HG03378 (cell line): ENCODE results near the gene MAN1C1.
"Not testable (repeated sequence)": the region's sequence is repeated elsewhere in the genome, so short reads cannot be mapped to it uniquely, and the experiment has no call there.

Experiments used
- ATAC-seq: cut with Tn5 transposase; IDR thresholded peaks from one replicate; pipeline ENCODE4 v1.9.1; 2021; ENCODE audit warnings: mild to moderate bottlenecking, moderate library complexity; ENCODE audit not compliant: unreplicated experiment

Gene MAN1C1

GRCh38 chr1:25653558-25653957, 37.0 kb downstream of the MAN1C1 start:
- ATAC-seq: no peak

- ATAC-seq: no peak
These were observed 37.6 kb downstream of the MAN1C1 start for GRCh38 chr1:25654109-25654660.

DNA sequence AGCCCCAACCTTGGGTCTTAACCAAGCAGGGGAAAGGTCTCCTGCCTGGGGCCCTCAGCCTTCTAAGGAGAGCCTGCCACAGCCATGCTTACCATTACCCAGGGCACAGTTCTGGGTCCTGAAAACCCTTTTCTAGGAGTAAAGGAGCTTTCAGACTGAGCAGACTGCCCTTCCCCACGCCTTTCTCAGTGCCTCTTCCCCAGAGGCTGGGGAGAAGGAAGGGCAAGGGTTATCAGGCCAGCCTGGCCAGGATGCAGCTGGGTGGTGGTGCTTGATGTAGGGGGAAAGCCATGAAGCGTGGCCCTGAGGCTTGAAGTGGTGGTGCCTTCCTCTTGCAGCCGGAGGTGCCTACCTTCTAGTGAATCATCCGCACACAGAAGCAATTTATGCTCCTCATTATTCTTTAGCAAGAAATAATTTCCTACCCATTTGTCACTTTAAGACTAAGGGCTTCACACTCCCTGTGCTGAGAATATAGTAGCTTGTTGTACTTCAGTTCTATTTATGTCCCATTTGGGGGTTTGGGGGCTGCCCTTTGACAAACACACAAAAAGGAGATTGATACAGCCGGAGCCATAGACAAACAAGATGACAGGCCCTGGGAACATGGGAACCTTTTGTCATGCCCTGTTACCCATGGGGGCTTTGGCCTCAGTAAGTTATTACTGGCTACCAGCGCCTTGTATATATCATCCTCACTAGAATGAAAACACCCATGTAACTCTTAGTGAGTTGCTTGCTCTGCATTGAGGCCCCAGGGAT, 40.7 kb downstream of the MAN1C1 start:
- ATAC-seq: no peak

GRCh38 chr1:25657883-25658760, 41.5 kb downstream of the MAN1C1 start:
- no peak for ATAC-seq

GRCh38 chr1:25658791-25659431, 42.3 kb downstream of the MAN1C1 start:
- ATAC-seq: no peak

DNA sequence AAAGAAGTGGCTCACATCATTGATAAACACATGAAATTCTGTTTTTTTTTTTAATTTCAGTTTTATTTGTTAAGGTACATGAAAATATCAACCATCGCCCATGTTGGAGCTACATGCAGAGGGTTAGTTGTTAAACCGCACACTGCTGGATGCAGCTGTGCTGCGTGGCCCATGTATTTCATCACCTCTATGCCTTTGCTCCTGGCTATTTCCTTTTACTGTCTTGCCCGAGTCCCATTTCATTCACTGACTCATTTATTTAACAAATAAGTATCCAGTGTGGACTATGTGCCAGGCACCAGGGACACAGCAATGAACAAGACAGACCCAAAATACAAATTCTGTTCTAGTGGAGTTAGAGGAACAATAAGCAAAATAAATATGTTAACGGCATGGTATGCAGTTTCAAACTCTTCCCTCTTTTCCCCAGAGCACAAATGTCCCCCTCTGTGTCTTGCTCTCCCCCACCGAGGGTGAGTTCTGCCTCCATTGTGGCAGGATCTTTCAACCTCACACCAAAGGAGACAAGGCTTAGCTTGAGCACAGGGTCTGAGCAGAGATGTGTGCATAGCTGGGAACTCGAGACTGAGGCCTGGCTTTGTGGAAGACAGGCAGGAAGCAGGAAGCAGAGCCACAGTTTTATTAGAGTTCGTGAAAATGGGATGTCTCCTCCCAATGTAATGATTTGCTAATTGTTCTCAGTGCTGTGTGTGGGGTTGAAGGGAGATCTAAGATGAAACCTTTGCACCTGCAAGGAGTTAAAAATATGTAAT, 44.6 kb downstream of the MAN1C1 start:
- ATAC-seq: no peak

GRCh38 chr1:25662061-25662460, 45.5 kb downstream of the MAN1C1 start:
- ATAC-seq: no peak

DNA sequence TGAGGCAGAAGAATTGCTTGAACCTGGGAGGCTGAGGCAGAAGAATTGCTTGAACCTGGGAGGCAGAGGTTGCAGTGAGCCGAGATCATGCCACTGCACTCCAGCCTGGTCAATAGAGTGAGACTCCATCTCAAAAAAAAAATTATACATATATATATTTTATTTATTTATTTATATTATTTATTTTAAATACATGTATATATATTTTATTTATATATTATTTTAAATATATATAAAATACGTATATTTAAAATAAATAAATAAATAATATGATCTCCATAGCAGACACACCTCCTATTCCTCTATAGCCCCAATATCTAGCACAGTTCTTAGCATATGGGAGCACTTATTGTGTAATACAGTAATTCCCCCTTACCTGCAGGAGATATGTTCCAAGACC, 46.4 kb downstream of the MAN1C1 start:
- ATAC-seq: not testable (repeated sequence)

DNA sequence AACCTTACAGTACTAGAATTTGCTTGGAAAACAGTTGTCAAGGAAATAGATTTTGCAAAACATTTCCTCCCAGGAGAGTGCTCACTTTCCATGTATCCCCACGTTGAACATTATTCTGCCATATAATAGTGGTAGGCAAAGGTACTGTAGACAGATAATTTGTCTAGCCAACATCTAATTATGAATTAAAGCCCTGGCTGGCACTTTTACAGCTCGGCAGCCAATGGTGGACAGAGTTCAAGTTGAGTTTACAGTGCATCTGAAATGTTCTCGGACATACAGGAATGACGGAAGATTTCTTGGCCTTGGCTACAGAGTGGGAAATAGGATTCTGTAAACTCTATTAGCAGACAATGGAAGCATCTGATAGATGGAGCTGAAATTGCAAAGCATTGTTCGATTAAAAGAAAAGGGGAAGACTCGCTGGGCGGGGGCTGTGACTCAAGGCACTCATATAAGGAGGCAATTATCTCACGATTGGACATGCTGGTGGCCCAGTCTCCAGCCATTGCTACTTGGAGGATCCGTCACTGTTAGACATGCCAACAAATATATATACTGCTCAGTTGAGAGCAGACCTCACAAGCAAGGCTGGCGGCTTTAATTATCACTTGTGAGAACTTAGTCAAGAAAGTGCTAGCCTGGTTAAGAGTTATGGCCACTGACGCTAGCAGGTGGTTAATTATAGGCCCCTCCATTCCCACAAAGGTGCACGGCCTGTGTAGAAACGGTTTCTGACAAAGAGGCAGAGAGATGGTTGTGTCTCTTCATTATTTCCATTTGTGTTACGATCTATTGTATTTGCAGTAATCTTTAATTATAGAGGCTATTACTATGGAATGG, 48.0 kb downstream of the MAN1C1 start:
- ATAC-seq: no peak

DNA sequence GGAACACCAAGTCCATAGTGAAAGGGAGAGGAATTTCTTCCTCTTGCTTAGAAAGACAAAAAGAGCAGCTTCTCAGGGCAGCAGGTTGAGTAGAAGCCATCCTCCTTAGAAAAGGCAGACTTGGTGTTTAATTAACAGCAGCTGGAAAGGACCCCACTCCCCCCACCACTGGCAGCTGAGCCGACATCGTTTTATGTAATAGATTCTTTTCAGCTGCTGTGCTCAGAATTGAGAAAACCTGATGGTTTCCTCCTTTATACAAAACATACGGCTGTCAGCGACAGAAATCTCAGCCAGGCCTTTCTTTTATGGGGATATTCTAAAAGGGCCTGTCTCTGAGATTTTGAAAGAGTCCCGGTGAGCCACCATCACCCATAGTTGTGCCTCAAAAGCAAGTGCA, 49.9 kb downstream of the MAN1C1 start:
- ATAC-seq: no peak

DNA sequence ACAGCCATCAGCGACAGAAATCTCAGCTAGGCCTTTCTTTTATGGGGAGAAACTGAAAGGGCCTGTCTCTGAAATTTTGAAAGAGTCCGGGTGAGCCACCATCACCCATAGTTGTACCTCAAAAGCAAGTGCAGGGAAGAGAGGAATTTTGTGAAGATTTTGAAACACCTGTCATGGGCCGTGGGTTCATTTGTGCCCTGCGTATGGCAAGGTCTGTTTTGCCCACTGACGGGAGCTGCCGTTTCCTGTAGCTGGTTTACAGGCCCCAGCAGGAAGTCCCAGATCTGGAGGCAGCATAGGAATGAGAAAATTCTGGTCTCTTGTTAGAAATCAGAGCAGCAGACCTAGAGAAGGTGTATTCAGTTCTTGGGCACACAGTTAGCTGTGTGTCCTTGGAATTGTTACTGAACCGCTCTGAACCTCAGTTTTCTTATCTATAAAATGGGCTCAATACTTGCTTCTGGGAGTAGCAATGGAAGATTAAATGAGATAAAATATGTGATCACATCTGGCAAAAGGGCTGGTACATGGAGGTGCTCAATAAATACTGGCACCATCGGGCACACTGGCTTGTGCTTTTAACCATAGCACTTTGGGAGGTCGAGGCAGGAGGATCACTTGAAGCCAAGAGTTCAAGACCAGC, 52.5 kb downstream of the MAN1C1 start:
- no peak for ATAC-seq

GRCh38 chr1:25669781-25670567, 53.4 kb downstream of the MAN1C1 start:
- no peak for ATAC-seq

GRCh38 chr1:25671929-25672328, 55.3 kb downstream of the MAN1C1 start:
- ATAC-seq: no peak

GRCh38 chr1:25672763-25673409, 56.3 kb downstream of the MAN1C1 start:
- no peak for ATAC-seq

DNA sequence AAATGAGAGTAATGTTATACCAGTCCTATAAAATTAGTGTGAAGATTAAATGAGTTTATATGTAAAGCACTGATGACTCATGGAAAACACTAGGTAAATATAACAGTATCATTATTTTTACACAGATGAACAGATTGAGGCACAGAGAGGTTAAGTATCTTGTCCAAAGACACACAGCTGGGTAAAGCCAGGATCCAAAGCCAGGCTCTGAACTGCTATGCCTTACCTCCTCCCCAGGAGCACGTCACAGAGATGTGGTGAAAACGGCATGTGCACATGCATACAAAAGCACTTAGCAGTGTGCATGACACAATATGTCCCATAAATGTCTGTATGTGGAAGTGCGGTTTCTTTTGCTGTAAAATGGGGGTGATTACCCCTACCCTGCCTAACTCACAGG, 56.9 kb downstream of the MAN1C1 start:
- no peak for ATAC-seq

DNA sequence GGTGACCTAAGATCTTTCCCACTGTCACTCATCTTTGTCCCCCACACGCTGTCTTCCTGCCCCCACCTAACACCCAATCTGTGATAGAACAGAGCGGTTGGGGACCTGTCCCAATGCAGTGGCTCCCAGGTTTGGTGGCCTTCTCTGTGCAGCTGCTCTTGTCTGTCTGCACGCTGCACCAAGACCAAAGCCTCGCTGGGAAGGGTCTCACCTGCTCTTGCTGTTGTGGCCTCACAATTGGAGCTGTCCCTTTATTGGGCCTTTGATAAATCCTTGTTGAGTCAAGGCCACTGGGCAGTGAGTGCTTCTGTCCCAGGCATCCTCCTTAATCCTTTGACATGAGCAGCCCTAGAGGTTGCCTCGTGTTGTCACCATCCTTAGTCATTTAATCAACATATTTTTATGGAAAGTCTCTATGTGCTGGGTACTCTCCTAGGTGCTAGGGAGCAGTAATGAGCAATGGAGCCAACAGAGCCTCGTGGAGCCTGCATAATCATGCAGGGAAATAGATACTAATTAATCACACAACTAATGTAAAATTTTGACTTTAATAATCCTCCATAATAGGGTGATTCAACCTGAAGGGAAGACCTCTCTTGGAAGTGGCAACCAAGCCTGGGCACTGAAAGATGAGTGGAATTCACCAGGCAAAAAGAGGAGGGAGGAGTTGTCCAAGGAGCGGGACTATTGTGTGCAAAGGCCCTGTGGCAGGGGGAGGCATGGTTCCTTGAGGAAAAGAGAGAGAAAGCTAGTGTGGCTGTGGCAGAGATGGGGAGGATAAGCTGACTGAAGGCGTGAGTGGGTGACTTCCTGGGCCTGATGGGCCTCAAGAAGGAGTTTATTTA, 57.6 kb downstream of the MAN1C1 start:
- ATAC-seq: no peak

GRCh38 chr1:25674807-25675084, 58.2 kb downstream of the MAN1C1 start:
- ATAC-seq: no peak
